WTC11 (cell line): Measurements from ENCODE around the gene RGS14. TPM values are rescaled to one million over a fixed set of nuclear protein-coding genes. Genes with fewer than 3 reads are reported as not detected.
A peak's percentile ranks its signal among the peaks of the same experiment; 100 is the strongest.
"Not testable (repeated sequence)": the region's sequence is repeated elsewhere in the genome, so short reads cannot be mapped to it uniquely, and the experiment has no call there.

Experiments used
- ATAC-seq: fragments of 200-7000 bp; cut with Tn5 transposase; 2 replicates; pipeline ENCODE4 v1.10.0; 2021; ENCODE audit warnings: mild to moderate bottlenecking, moderate library complexity
- CTCF ChIA-PET: fragments of 300-600 bp; sonication (Branson Sonifier 250); formaldehyde crosslinking; loops from one replicate; lab custom pipeline; 2021; ENCODE audit warnings: antibody characterized with exemption; lab: Charles Lee
- POLR2A ChIA-PET: fragments of 350-600 bp; sonication (Branson Sonifier 250); formaldehyde crosslinking; loops from one replicate; lab custom pipeline; 2021; ENCODE audit warnings: antibody characterized with exemption; lab: Charles Lee
- DNase-seq: peaks from one replicate; pipeline ENCODE4 v3.0.0; 2021; ENCODE audit warnings: low spot score
- H3K27ac Mint-ChIP-seq: 2 replicates; pipeline ENCODE4 v1.8.0; 2021; ENCODE audit warnings: mixed read lengths
- H3K27me3 Mint-ChIP-seq: 2 replicates; pipeline ENCODE4 v1.8.0; 2021; ENCODE audit warnings: low read depth, mild to moderate bottlenecking, moderate library complexity, mixed read lengths
- H3K36me3 Mint-ChIP-seq: 2 replicates; pipeline ENCODE4 v1.8.0; 2021; ENCODE audit warnings: mixed read lengths
- H3K4me1 Mint-ChIP-seq: 2 replicates; pipeline ENCODE4 v1.8.0; 2022; ENCODE audit warnings: mixed read lengths
- H3K4me3 Mint-ChIP-seq: 2 replicates; pipeline ENCODE4 v1.8.0; 2021; ENCODE audit warnings: mild to moderate bottlenecking, moderate library complexity, mixed read lengths
- H3K9me3 Mint-ChIP-seq: 2 replicates; pipeline ENCODE4 v1.8.0; 2021; ENCODE audit warnings: mixed read lengths
- CBFB ChIP-seq: sonication (generic); formaldehyde crosslinking; IDR thresholded peaks from 2 replicates; pipeline ENCODE4 v1.8.1; 2022; ENCODE audit warnings: mild to moderate bottlenecking, low read depth, missing genetic modification reagents
- CREB1 ChIP-seq: sonication (generic); formaldehyde crosslinking; IDR thresholded peaks from 2 replicates; pipeline ENCODE4 v1.8.0; 2023; ENCODE audit warnings: mild to moderate bottlenecking, missing genetic modification reagents
- E2F4 ChIP-seq: sonication (generic); formaldehyde crosslinking; IDR thresholded peaks from 2 replicates; pipeline ENCODE4 v1.8.1; 2022; ENCODE audit warnings: low read depth, mild to moderate bottlenecking, moderate library complexity, missing genetic modification reagents, borderline replicate concordance
- ESRRA ChIP-seq: sonication (generic); formaldehyde crosslinking; IDR thresholded peaks from 2 replicates; pipeline ENCODE4 v1.8.1; 2022; ENCODE audit warnings: mild to moderate bottlenecking, missing genetic modification reagents, borderline replicate concordance
- ETV6 ChIP-seq: sonication (generic); formaldehyde crosslinking; IDR thresholded peaks from 2 replicates; pipeline ENCODE4 v1.8.1; 2022; ENCODE audit warnings: mild to moderate bottlenecking, missing genetic modification reagents
- FOXK1 ChIP-seq: sonication (generic); formaldehyde crosslinking; IDR thresholded peaks from 2 replicates; pipeline ENCODE4 v1.8.0; 2022; ENCODE audit warnings: mild to moderate bottlenecking, moderate library complexity, missing genetic modification reagents
- FOXP1 ChIP-seq: sonication (generic); formaldehyde crosslinking; IDR thresholded peaks from 2 replicates; pipeline ENCODE4 v1.8.0; 2022; ENCODE audit warnings: missing genetic modification reagents, mild to moderate bottlenecking, moderate library complexity, borderline replicate concordance
- SP1 ChIP-seq: sonication (generic); formaldehyde crosslinking; conservative IDR thresholded peaks from 2 replicates; pipeline ENCODE4 v1.8.1; 2022; ENCODE audit warnings: missing genetic modification reagents
- TCF7 ChIP-seq: sonication (generic); formaldehyde crosslinking; IDR thresholded peaks from 2 replicates; pipeline ENCODE4 v1.8.0; 2022; ENCODE audit warnings: mild to moderate bottlenecking, low read depth, missing genetic modification reagents, moderate library complexity
- USF1 ChIP-seq: sonication (generic); formaldehyde crosslinking; IDR thresholded peaks from 2 replicates; pipeline ENCODE4 v1.8.0; 2022; ENCODE audit warnings: mild to moderate bottlenecking, missing genetic modification reagents
- USF2 ChIP-seq: sonication (generic); formaldehyde crosslinking; IDR thresholded peaks from 2 replicates; pipeline ENCODE4 v1.8.1; 2023; ENCODE audit warnings: mild to moderate bottlenecking, missing genetic modification reagents, moderate library complexity
- ZNF138 ChIP-seq: sonication (generic); formaldehyde crosslinking; conservative IDR thresholded peaks from 2 replicates; pipeline ENCODE4 v1.8.1; 2022; ENCODE audit warnings: mild to moderate bottlenecking, moderate library complexity, missing genetic modification reagents
- ZNF219 ChIP-seq: sonication (generic); formaldehyde crosslinking; IDR thresholded peaks from 2 replicates; pipeline ENCODE4 v1.8.0; 2023; ENCODE audit warnings: missing genetic modification reagents, mild to moderate bottlenecking, borderline replicate concordance
- ZNF263 ChIP-seq: sonication (generic); formaldehyde crosslinking; IDR thresholded peaks from 2 replicates; pipeline ENCODE4 v1.8.1; 2022; ENCODE audit warnings: low read depth, mild to moderate bottlenecking, moderate library complexity, missing genetic modification reagents
- ZNF416 ChIP-seq: fragments of 250-450 bp; sonication (Bioruptor Pico); IDR thresholded peaks from 2 replicates; pipeline ENCODE4 v1.9.0; 2021; ENCODE audit warnings: mild to moderate bottlenecking, inconsistent platforms
- ZNF423 ChIP-seq: fragments of 250-450 bp; sonication (Bioruptor Pico); IDR thresholded peaks from 2 replicates; pipeline ENCODE4 v2.1.2; 2022; ENCODE audit warnings: mild to moderate bottlenecking, moderate library complexity
- ZNF532 ChIP-seq: fragments of 250-450 bp; sonication (Bioruptor Pico); IDR thresholded peaks from 2 replicates; pipeline ENCODE4 v1.9.0; 2021; ENCODE audit warnings: mild to moderate bottlenecking, borderline replicate concordance
- total RNA-seq: library from RNA; stranded (reverse); gene quantifications from 3 replicates; pipeline ENCODE4 v1.2.3, GENCODE V29; 2021

Gene RGS14
- total RNA-seq, 1 experiment from 2014 or later: 74.6 TPM

- H3K36me3 Mint-ChIP-seq: peaks cover 2% of the 10 kb centered on the region
- H3K9me3 Mint-ChIP-seq: no peaks in the 10 kb centered on the region
- peak overlapping the region; percentile 82 for H3K27ac Mint-ChIP-seq
- peaks cover 7% of the 10 kb centered on the region for H3K27me3 Mint-ChIP-seq
- ChIA-PET CTCF (interaction anchor here (0.7 to 13.2 kb wide), 10 partner anchors 10 to 121 kb away, joined by 3 to 216 read pairs (median 8); partner anchors contain the start of genes PFN3 and SLC34A1), POLR2A (no interaction called here)
- H3K4me1 Mint-ChIP-seq: peaks cover 34% of the 10 kb centered on the region
- DNase-seq (no peak), ATAC-seq (no peak)
- no peak for TF ChIP-seq CREB1 (CRISPR knock-in tag)
- no peak for TF ChIP-seq E2F4
- TF ChIP-seq SP1 (CRISPR knock-in tag): no peak
- TF ChIP-seq ZNF532 (CRISPR knock-in tag): no peak
- TF ChIP-seq ZNF263: no peak
- no peak for TF ChIP-seq FOXK1
- TF ChIP-seq TCF7 (CRISPR knock-in tag): no peak
- TF ChIP-seq ZNF416 (CRISPR knock-in tag): no peak
- TF ChIP-seq USF1 (CRISPR knock-in tag): no peak
- no peak for TF ChIP-seq USF2 (CRISPR knock-in tag)
- no peak for TF ChIP-seq ESRRA
- no peak for TF ChIP-seq ZNF423
- no peak for TF ChIP-seq FOXP1 (CRISPR knock-in tag)
- no peak for TF ChIP-seq CBFB (CRISPR knock-in tag)
- TF ChIP-seq ZNF219 (CRISPR knock-in tag): no peak
- no peak for TF ChIP-seq ZNF138 (CRISPR knock-in tag)
- H3K4me3 Mint-ChIP-seq: no peak overlapping the region
Measured at GRCh38 chr5:177374211-177374610, 16.5 kb downstream of the RGS14 start.

GRCh38 chr5:177375516-177375915 lies 17.8 kb downstream of the RGS14 start:
- POLR2A ChIA-PET, ATAC-seq, DNase-seq, H3K9me3 Mint-ChIP-seq, H3K27ac Mint-ChIP-seq, H3K36me3 Mint-ChIP-seq, H3K4me3 Mint-ChIP-seq: not testable (repeated sequence)
- Mint-ChIP-seq H3K27me3 (peaks cover 10% of the 10 kb centered on the region), H3K4me1 (peaks cover 21% of the 10 kb centered on the region)
- CTCF ChIA-PET: interaction anchor here (1.2 to 13.2 kb wide), 4 partner anchors 9 to 79 kb away, joined by 3 to 216 read pairs (median 144); partner anchors contain the start of gene PFN3

- no peak for TF ChIP-seq ETV6
- no peak for DNase-seq
- Mint-ChIP-seq H3K4me1 (peaks cover 24% of the 10 kb centered on the region), H3K36me3 (no peaks in the 10 kb centered on the region; the same call in 1 of the 2 replicates), H3K27ac (no peak overlapping the region), H3K27me3 (peaks cover 10% of the 10 kb centered on the region), H3K9me3 (no peaks in the 10 kb centered on the region), H3K4me3 (no peak overlapping the region)
- ChIA-PET CTCF (interaction anchor here (1.3 to 1.4 kb wide), 2 partner anchors 9 to 26 kb away, joined by 3 read pairs; no protein-coding TSS in a partner anchor), POLR2A (no interaction called here)
- ATAC-seq: no peak
Measured at GRCh38 chr5:177376107-177376506, 18.4 kb downstream of the RGS14 start.
